ENCODE measurements around the gene C12orf42. TPM values are rescaled to one million over a fixed set of nuclear protein-coding genes. Genes with fewer than 3 reads are reported as not detected.

Gene C12orf42
- total RNA-seq, 2 experiments from 2014 or later: not detected

GRCh38 chr12:103313894-103314293 lies 181.9 kb downstream of the C12orf42 start:
- intact Hi-C loops (cut with micrococcal nuclease): no loop called here
- Mint-ChIP-seq H3K27me3 (no peaks in the 10 kb centered on the region), H3K27ac (no peak overlapping the region), H3K36me3 (no peaks in the 10 kb centered on the region), H3K4me1 (ENCODE audit: low read depth) (no peaks in the 10 kb centered on the region), H3K9me3 (peaks cover 17% of the 10 kb centered on the region), H3K4me3 (no peak overlapping the region)
- DNase-seq: no peak
- ChIA-PET CTCF (interaction anchor here (1.2 kb wide), 1 partner anchor 12 kb away, joined by 4 read pairs; no protein-coding TSS in a partner anchor), POLR2A (no interaction called here)

GRCh38 chr12:103312742-103313354 lies 182.9 kb downstream of the C12orf42 start:
- H3K27me3 Mint-ChIP-seq: no peaks in the 10 kb centered on the region
- POLR2A ChIA-PET: no interaction called here
- no peak overlapping the region for H3K27ac Mint-ChIP-seq
- H3K36me3 Mint-ChIP-seq: no peaks in the 10 kb centered on the region
- H3K4me1 Mint-ChIP-seq (ENCODE audit: low read depth): no peaks in the 10 kb centered on the region
- DNase-seq: no peak
- H3K9me3 Mint-ChIP-seq: peaks cover 14% of the 10 kb centered on the region
- intact Hi-C loops (cut with micrococcal nuclease): no loop called here
- CTCF ChIA-PET: interaction anchor here (1.4 kb wide), 1 partner anchor 14 kb away, joined by 3 read pairs; no protein-coding TSS in a partner anchor
- no peak overlapping the region for H3K4me3 Mint-ChIP-seq

GRCh38 chr12:103310546-103311270 lies 185.1 kb downstream of the C12orf42 start:
- Mint-ChIP-seq H3K4me3 (no peak overlapping the region), H3K4me1 (ENCODE audit: low read depth) (no peaks in the 10 kb centered on the region), H3K27me3 (no peaks in the 10 kb centered on the region), H3K27ac (no peak overlapping the region), H3K36me3 (no peaks in the 10 kb centered on the region), H3K9me3 (peaks cover 2% of the 10 kb centered on the region)
- DNase-seq: no peak
- ChIA-PET POLR2A (no interaction called here), CTCF (no interaction called here)
- intact Hi-C loops (cut with micrococcal nuclease): no loop called here

GRCh38 chr12:103308396-103308795 lies 187.4 kb downstream of the C12orf42 start:
- Mint-ChIP-seq H3K27me3 (no peaks in the 10 kb centered on the region), H3K36me3 (no peaks in the 10 kb centered on the region), H3K4me1 (ENCODE audit: low read depth) (no peaks in the 10 kb centered on the region), H3K27ac (no peak overlapping the region), H3K9me3 (no peaks in the 10 kb centered on the region), H3K4me3 (no peak overlapping the region)
- ChIA-PET CTCF (no interaction called here), POLR2A (no interaction called here)
- intact Hi-C loops (cut with micrococcal nuclease): no loop called here
- DNase-seq: no peak

- Mint-ChIP-seq H3K4me1 (ENCODE audit: low read depth) (no peaks in the 10 kb centered on the region), H3K4me3 (no peak overlapping the region), H3K27ac (no peak overlapping the region), H3K9me3 (no peaks in the 10 kb centered on the region), H3K36me3 (peaks cover 3% of the 10 kb centered on the region), H3K27me3 (no peaks in the 10 kb centered on the region)
- no peak for DNase-seq
- intact Hi-C loops (cut with micrococcal nuclease): no loop called here
- ChIA-PET CTCF (no interaction called here), POLR2A (no interaction called here)
Observed at GRCh38 chr12:103303484-103303883, 192.3 kb downstream of the C12orf42 start.

GRCh38 chr12:103301642-103302591 lies 193.9 kb downstream of the C12orf42 start:
- no peak overlapping the region for H3K4me3 Mint-ChIP-seq
- H3K9me3 Mint-ChIP-seq: peaks cover 3% of the 10 kb centered on the region
- no peak overlapping the region for H3K27ac Mint-ChIP-seq
- intact Hi-C loops (cut with micrococcal nuclease): no loop called here
- peaks cover 3% of the 10 kb centered on the region for H3K36me3 Mint-ChIP-seq
- ChIA-PET POLR2A (no interaction called here), CTCF (no interaction called here)
- no peaks in the 10 kb centered on the region for H3K27me3 Mint-ChIP-seq
- H3K4me1 Mint-ChIP-seq (ENCODE audit: low read depth): no peaks in the 10 kb centered on the region
- DNase-seq: no peak

GRCh38 chr12:103288016-103288415 lies 207.8 kb downstream of the C12orf42 start:
- intact Hi-C loops (cut with micrococcal nuclease): no loop called here
- Mint-ChIP-seq H3K4me1 (ENCODE audit: low read depth) (no peaks in the 10 kb centered on the region), H3K27me3 (no peaks in the 10 kb centered on the region), H3K27ac (no peak overlapping the region), H3K36me3 (no peaks in the 10 kb centered on the region), H3K9me3 (peaks cover 12% of the 10 kb centered on the region), H3K4me3 (no peak overlapping the region)
- ChIA-PET CTCF (no interaction called here), POLR2A (no interaction called here)
- DNase-seq: no peak

- no peaks in the 10 kb centered on the region for H3K27me3 Mint-ChIP-seq
- peaks cover 2% of the 10 kb centered on the region for H3K9me3 Mint-ChIP-seq
- POLR2A ChIA-PET: no interaction called here
- DNase-seq: no peak
- no peaks in the 10 kb centered on the region for H3K36me3 Mint-ChIP-seq
- peaks cover 7% of the 10 kb centered on the region for H3K4me1 Mint-ChIP-seq (ENCODE audit: low read depth)
- H3K4me3 Mint-ChIP-seq: no peak overlapping the region
- CTCF ChIA-PET: no interaction called here
- no peak overlapping the region for H3K27ac Mint-ChIP-seq
- intact Hi-C loops (cut with micrococcal nuclease): no loop called here
Observed at GRCh38 chr12:103282124-103282523, 213.6 kb downstream of the C12orf42 start.

GRCh38 chr12:103279444-103279843 lies 216.3 kb downstream of the C12orf42 start:
- H3K27me3 Mint-ChIP-seq: no peaks in the 10 kb centered on the region
- H3K9me3 Mint-ChIP-seq: no peaks in the 10 kb centered on the region
- no peak overlapping the region for H3K4me3 Mint-ChIP-seq
- DNase-seq: no peak
- H3K27ac Mint-ChIP-seq: no peak overlapping the region
- no peaks in the 10 kb centered on the region for H3K36me3 Mint-ChIP-seq
- H3K4me1 Mint-ChIP-seq (ENCODE audit: low read depth): peaks cover 7% of the 10 kb centered on the region
- intact Hi-C loops (cut with micrococcal nuclease): loop anchor here (1.0 kb wide), 2 partner anchors 221 to 226 kb away; no protein-coding TSS in a partner anchor
- ChIA-PET POLR2A (no interaction called here), CTCF (no interaction called here)

- intact Hi-C loops (cut with micrococcal nuclease): no loop called here
- Mint-ChIP-seq H3K4me3 (no peak overlapping the region), H3K4me1 (ENCODE audit: low read depth) (peaks cover 7% of the 10 kb centered on the region), H3K27me3 (no peaks in the 10 kb centered on the region), H3K36me3 (no peaks in the 10 kb centered on the region), H3K9me3 (no peaks in the 10 kb centered on the region), H3K27ac (no peak overlapping the region)
- ChIA-PET POLR2A (no interaction called here), CTCF (no interaction called here)
- no peak for DNase-seq
Observed at GRCh38 chr12:103278329-103278728, 217.4 kb downstream of the C12orf42 start.

GRCh38 chr12:103273645-103274044 lies 222.1 kb downstream of the C12orf42 start:
- no peaks in the 10 kb centered on the region for H3K36me3 Mint-ChIP-seq
- intact Hi-C loops (cut with micrococcal nuclease): no loop called here
- ChIA-PET CTCF (no interaction called here), POLR2A (no interaction called here)
- no peak overlapping the region for H3K4me3 Mint-ChIP-seq
- H3K9me3 Mint-ChIP-seq: no peaks in the 10 kb centered on the region
- H3K4me1 Mint-ChIP-seq (ENCODE audit: low read depth): peaks cover 9% of the 10 kb centered on the region
- no peak overlapping the region for H3K27ac Mint-ChIP-seq
- H3K27me3 Mint-ChIP-seq: no peaks in the 10 kb centered on the region
- DNase-seq: no peak

GRCh38 chr12:103272949-103273348 lies 222.8 kb downstream of the C12orf42 start:
- intact Hi-C loops (cut with micrococcal nuclease): no loop called here
- DNase-seq: no peak
- ChIA-PET POLR2A (no interaction called here), CTCF (no interaction called here)
- Mint-ChIP-seq H3K27ac (no peak overlapping the region), H3K27me3 (no peaks in the 10 kb centered on the region), H3K36me3 (no peaks in the 10 kb centered on the region), H3K4me1 (ENCODE audit: low read depth) (peaks cover 8% of the 10 kb centered on the region), H3K9me3 (no peaks in the 10 kb centered on the region), H3K4me3 (no peak overlapping the region)
